K562 (cell line): ENCODE data around the gene CBX3. TPM values are rescaled to one million over a fixed set of nuclear protein-coding genes. Genes with fewer than 3 reads are reported as not detected.
A peak's percentile ranks its signal among the peaks of the same experiment; 100 is the strongest.

Experiments
- ADNP ChIP-seq: fragments of 200-800 bp; sonication (Bioruptor generic); IDR thresholded peaks from 2 replicates; pipeline ENCODE4 v1.6.1; 2016; ENCODE audit warnings: missing genetic modification characterization, missing compliant biosample characterization
- ASH1L ChIP-seq: fragments of 450-650 bp; IDR thresholded peaks from 2 replicates; pipeline ENCODE4 v1.6.1; 2018; ENCODE audit warnings: borderline replicate concordance, mild to moderate bottlenecking, low read depth; ENCODE audit not compliant: partially characterized antibody
- CBX8 ChIP-seq: fragments of 200-600 bp; sonication (generic); IDR thresholded peaks from 2 replicates; pipeline ENCODE4 v1.6.1; 2012; ENCODE audit warnings: borderline replicate concordance, mixed run types, low read depth, mild to moderate bottlenecking, moderate library complexity, mixed read lengths, low read length, control low read depth, inconsistent platforms; ENCODE audit not compliant: poor library complexity, severe bottlenecking; ENCODE audit errors: extremely low read depth
- ELF2 ChIP-seq: fragments of 250-450 bp; sonication (Bioruptor Pico); IDR thresholded peaks from 2 replicates; pipeline ENCODE4 v1.5.0; 2021; ENCODE audit warnings: mild to moderate bottlenecking
- HNRNPK ChIP-seq: fragments of 200-400 bp; formaldehyde crosslinking; IDR thresholded peaks from one replicate; pipeline ENCODE4 v1.6.1; 2018; ENCODE audit warnings: mild to moderate bottlenecking, low read depth, low read length; ENCODE audit not compliant: poor library complexity, severe bottlenecking
- KAT2B ChIP-seq: IDR thresholded peaks from one replicate; pipeline ENCODE4 v1.6.1; 2012; ENCODE audit warnings: low read depth, mild to moderate bottlenecking, control low read depth, inconsistent platforms, low read length, moderate library complexity
- KHSRP ChIP-seq: fragments of 450-650 bp; IDR thresholded peaks from 2 replicates; pipeline ENCODE4 v1.6.1; 2017
- NFXL1 ChIP-seq: fragments of 450-650 bp; formaldehyde crosslinking; IDR thresholded peaks from 2 replicates; pipeline ENCODE4 v1.4.0; 2021; ENCODE audit warnings: mild to moderate bottlenecking
- PURB ChIP-seq: sonication (generic); formaldehyde crosslinking; IDR thresholded peaks from 2 replicates; pipeline ENCODE4 v1.9.0; 2021; ENCODE audit warnings: low read depth, mild to moderate bottlenecking, missing genetic modification reagents
- RBBP5 ChIP-seq: fragments of 200-600 bp; sonication (generic); IDR thresholded peaks from 2 replicates; pipeline ENCODE4 v1.6.1; 2012; ENCODE audit warnings: borderline replicate concordance, mild to moderate bottlenecking, low read length, control low read depth, inconsistent platforms; ENCODE audit not compliant: insufficient read depth, poor library complexity, severe bottlenecking
- polyA plus RNA-seq, 8 experiments: library from polyadenylated mRNA; depleted of rRNA in 4 of 8; stranded (reverse) in 5 of 8; unstranded in 3 of 8; fragments of >200 nt; fragmentation: Nextera tagmentation in 2 of 8; fragmentation: Illumina TruSeq in 1 of 8; extraction: Ambion mirVana in 2 of 8; extraction: Trizol in 1 of 8; gene quantifications; 2 replicates each; pipeline versions ENCODE4 v1.2.1 to v1.2.3, GENCODE V29; 2011 to 2014; ENCODE audit warnings: inconsistent platforms in 1 of 8, missing spikeins in 1 of 8
- total RNA-seq, 7 experiments: library from RNA; depleted of rRNA in 6 of 7; stranded (reverse); fragments of >200 nt in 6 of 7; fragmentation: Illumina TruSeq in 2 of 7; extraction: Trizol in 2 of 7; gene quantifications; 2 replicates each; pipeline versions ENCODE4 v1.2.1 to v1.2.3, GENCODE V29; 2011 to 2021; ENCODE audit warnings: low replicate concordance in 1 of 7
- TF ChIP-seq, protein P1 (sequence below): fragments of 200-800 bp; sonication (Bioruptor generic); IDR thresholded peaks from 2 replicates; pipeline ENCODE4 v1.6.1; 2017; ENCODE audit warnings: missing genetic modification characterization, missing compliant biosample characterization
- TF ChIP-seq, protein P2 (sequence below): fragments of 450-650 bp; IDR thresholded peaks from 2 replicates; pipeline ENCODE4 v1.6.1; 2016; ENCODE audit warnings: missing biosample characterization, missing genetic modification characterization
- TF ChIP-seq, protein P3 (sequence below): fragments of 250-450 bp; sonication (Bioruptor Pico); IDR thresholded peaks from 2 replicates; pipeline ENCODE4 v1.5.0; 2020; ENCODE audit warnings: mild to moderate bottlenecking
- TF ChIP-seq, protein P4 (sequence below): fragments of 450-650 bp; IDR thresholded peaks from 2 replicates; pipeline ENCODE4 v1.7.1; 2018; ENCODE audit warnings: mild to moderate bottlenecking, low read depth; ENCODE audit not compliant: partially characterized antibody

The CBX3 gene
- total and polyA plus RNA-seq, 9 of the 15 experiments (the other 6 are each of a cell fraction or from before 2014, with no cell fraction given) = 198 to 413 (median 328) TPM

DNA sequence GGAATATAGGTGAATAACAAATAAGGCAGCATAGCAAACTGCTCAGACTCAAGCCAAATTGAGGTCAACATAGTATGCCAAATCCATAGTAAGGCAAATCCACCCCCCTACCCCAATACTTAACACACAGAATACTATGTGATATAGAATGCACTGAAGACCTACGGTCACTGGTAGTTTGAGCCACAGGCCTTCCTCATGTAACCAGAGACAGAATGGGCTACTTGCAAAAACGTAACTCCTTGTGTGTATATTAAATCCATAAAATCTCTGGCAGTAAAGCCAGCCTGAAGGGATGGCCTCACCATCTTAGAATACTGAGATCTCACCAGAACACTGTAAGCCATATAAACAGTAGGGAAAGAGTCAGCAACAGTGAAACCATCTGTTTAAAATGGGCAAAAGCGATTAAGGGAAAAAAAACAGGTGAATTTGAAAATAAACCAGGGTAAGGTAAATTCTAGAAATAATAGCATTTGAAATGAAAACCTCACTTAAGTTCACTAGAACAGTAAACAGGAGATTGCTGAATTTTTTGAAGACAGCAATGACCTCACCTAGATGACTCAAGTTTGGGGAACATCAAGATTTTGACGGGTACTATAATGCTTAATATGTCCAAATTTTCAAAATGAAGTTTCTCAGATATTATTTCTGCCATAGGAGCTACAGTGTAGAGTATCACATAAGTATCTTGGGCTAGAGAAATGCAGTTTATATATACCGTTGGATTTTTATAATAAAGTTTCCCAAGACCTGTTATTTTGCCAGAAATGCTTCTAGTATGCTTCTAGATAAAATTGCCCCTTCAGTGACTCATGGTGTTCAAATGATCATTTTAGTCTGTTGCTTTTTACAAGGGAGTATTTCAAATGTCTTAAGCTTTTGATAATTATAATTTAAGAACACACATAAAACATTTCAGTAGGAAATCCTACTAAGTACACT is 14.9 kb upstream of the CBX3 start (continued):
- TF ChIP-seq, protein P1, sequence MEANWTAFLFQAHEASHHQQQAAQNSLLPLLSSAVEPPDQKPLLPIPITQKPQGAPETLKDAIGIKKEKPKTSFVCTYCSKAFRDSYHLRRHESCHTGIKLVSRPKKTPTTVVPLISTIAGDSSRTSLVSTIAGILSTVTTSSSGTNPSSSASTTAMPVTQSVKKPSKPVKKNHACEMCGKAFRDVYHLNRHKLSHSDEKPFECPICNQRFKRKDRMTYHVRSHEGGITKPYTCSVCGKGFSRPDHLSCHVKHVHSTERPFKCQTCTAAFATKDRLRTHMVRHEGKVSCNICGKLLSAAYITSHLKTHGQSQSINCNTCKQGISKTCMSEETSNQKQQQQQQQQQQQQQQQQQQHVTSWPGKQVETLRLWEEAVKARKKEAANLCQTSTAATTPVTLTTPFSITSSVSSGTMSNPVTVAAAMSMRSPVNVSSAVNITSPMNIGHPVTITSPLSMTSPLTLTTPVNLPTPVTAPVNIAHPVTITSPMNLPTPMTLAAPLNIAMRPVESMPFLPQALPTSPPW (CRISPR knock-in tag) = no peak
- TF ChIP-seq PURB (CRISPR knock-in tag) (no peak), CBX8 (no peak), ASH1L (no peak), ADNP (tag) (no peak), KAT2B (no peak), KHSRP (0 out of 2 replicates have a peak, but pooled peaks have one; percentile 37), RBBP5 (no peak), HNRNPK (no peak), ELF2 (CRISPR knock-in tag) (no peak), NFXL1 (CRISPR knock-in tag) (no peak)
- TF ChIP-seq, protein P2, sequence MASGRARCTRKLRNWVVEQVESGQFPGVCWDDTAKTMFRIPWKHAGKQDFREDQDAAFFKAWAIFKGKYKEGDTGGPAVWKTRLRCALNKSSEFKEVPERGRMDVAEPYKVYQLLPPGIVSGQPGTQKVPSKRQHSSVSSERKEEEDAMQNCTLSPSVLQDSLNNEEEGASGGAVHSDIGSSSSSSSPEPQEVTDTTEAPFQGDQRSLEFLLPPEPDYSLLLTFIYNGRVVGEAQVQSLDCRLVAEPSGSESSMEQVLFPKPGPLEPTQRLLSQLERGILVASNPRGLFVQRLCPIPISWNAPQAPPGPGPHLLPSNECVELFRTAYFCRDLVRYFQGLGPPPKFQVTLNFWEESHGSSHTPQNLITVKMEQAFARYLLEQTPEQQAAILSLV (tag) = no peak
- TF ChIP-seq, protein P3, sequence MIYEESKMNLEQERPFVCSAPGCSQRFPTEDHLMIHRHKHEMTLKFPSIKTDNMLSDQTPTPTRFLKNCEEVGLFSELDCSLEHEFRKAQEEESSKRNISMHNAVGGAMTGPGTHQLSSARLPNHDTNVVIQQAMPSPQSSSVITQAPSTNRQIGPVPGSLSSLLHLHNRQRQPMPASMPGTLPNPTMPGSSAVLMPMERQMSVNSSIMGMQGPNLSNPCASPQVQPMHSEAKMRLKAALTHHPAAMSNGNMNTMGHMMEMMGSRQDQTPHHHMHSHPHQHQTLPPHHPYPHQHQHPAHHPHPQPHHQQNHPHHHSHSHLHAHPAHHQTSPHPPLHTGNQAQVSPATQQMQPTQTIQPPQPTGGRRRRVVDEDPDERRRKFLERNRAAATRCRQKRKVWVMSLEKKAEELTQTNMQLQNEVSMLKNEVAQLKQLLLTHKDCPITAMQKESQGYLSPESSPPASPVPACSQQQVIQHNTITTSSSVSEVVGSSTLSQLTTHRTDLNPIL (CRISPR knock-in tag) = peak; percentile 9; the same call in 1 of the 2 replicates
- TF ChIP-seq, protein P4, sequence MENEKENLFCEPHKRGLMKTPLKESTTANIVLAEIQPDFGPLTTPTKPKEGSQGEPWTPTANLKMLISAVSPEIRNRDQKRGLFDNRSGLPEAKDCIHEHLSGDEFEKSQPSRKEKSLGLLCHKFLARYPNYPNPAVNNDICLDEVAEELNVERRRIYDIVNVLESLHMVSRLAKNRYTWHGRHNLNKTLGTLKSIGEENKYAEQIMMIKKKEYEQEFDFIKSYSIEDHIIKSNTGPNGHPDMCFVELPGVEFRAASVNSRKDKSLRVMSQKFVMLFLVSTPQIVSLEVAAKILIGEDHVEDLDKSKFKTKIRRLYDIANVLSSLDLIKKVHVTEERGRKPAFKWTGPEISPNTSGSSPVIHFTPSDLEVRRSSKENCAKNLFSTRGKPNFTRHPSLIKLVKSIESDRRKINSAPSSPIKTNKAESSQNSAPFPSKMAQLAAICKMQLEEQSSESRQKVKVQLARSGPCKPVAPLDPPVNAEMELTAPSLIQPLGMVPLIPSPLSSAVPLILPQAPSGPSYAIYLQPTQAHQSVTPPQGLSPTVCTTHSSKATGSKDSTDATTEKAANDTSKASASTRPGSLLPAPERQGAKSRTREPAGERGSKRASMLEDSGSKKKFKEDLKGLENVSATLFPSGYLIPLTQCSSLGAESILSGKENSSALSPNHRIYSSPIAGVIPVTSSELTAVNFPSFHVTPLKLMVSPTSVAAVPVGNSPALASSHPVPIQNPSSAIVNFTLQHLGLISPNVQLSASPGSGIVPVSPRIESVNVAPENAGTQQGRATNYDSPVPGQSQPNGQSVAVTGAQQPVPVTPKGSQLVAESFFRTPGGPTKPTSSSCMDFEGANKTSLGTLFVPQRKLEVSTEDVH = no peak
